ENCODE measurements around the gene ITPR1. TPM values are rescaled to one million over a fixed set of nuclear protein-coding genes. Genes with fewer than 3 reads are reported as not detected.

ITPR1 gene
- total RNA-seq, 4 donors from 2014 or later, result 210 to 261 (median 232) TPM

DNA sequence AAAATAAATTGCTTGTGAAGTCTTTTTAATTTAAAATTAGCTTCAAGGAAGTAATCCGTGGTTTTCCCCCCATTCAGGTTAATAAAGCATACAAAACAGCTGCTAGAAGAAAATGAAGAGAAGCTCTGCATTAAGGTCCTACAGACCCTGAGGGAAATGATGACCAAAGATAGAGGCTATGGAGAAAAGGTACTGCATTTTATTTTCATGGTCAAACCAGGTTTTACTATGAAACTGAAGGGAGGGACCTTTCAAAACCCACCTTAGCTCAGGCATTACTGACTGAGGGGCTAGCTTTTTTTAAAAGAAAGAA lies 218.5 kb downstream of the ITPR1 start:
- Histone ChIP-seq H3K27me3 (no peaks in the 10 kb centered on the region), H3K9me3 (no peaks in the 10 kb centered on the region), H3K4me3 (replicated peaks in 1 of 3) (no peak overlapping the region), H3K36me3 (peaks cover 16 to 20% of the 10 kb centered on the region in 2 donors), H3K27ac (peak overlapping the region; percentile 31 to 89 (median 86)), H3K4me1 (peaks cover 10 to 30% of the 10 kb centered on the region in 2 donors)
- intact Hi-C loops (cut with DNase I), result loop anchor here (2.0 to 10.0 kb wide), 3 partner anchors 313 to 411 kb away; partner anchors contain the start of gene ARL8B
- DNase-seq, result no peak
- TF ChIP-seq POLR2A (IDR thresholded peaks at IDR 0.05), result no peak
- TF ChIP-seq, protein P1, sequence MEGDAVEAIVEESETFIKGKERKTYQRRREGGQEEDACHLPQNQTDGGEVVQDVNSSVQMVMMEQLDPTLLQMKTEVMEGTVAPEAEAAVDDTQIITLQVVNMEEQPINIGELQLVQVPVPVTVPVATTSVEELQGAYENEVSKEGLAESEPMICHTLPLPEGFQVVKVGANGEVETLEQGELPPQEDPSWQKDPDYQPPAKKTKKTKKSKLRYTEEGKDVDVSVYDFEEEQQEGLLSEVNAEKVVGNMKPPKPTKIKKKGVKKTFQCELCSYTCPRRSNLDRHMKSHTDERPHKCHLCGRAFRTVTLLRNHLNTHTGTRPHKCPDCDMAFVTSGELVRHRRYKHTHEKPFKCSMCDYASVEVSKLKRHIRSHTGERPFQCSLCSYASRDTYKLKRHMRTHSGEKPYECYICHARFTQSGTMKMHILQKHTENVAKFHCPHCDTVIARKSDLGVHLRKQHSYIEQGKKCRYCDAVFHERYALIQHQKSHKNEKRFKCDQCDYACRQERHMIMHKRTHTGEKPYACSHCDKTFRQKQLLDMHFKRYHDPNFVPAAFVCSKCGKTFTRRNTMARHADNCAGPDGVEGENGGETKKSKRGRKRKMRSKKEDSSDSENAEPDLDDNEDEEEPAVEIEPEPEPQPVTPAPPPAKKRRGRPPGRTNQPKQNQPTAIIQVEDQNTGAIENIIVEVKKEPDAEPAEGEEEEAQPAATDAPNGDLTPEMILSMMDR (IDR thresholded peaks at IDR 0.05), result peak in 1 of 6 experiments; percentile 6
- 0 to 10% methylated on average over 1 of the region's 1 CpG for WGBS, 2 donors

DNA sequence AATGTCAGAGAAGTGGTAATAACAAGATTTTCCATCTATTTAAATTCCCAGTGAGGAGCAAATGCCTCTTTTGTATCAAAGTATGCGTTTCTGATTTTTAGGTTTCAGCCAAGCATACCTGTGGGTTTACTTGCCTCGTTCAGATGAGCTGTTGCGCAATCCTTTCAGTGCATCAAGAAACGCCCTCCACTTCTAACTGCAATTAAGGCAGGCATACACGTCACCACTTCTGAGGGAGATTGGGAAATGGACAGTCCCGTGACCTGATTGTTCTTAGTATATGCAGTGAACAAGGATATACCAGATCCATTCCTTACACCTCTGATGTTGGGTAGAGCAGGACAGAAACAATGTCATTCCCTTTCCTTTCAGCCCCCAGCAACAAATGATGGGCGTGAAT lies 219.0 kb downstream of the ITPR1 start:
- Histone ChIP-seq H3K4me3 (replicated peaks in 1 of 3) (no peak overlapping the region), H3K36me3 (peaks cover 12 to 15% of the 10 kb centered on the region in 2 donors), H3K4me1 (peaks cover 10 to 30% of the 10 kb centered on the region in 2 donors), H3K27ac (peak overlapping the region; percentile 31 to 89 (median 86)), H3K27me3 (no peaks in the 10 kb centered on the region), H3K9me3 (no peaks in the 10 kb centered on the region)
- peak in 1 of 2 donors; percentile 31 for TF ChIP-seq POLR2A (IDR thresholded peaks at IDR 0.05)
- TF ChIP-seq, protein P1 (IDR thresholded peaks at IDR 0.05), result no peak
- peak; percentile 62 to 71 for DNase-seq
- intact Hi-C loops (cut with DNase I), result loop anchor here (5.0 to 10.0 kb wide), 2 partner anchors 313 to 410 kb away; partner anchors contain the start of gene ARL8B
- WGBS, 2 donors, result 55 to 61% methylated on average over 7 of the region's 7 CpGs

DNA sequence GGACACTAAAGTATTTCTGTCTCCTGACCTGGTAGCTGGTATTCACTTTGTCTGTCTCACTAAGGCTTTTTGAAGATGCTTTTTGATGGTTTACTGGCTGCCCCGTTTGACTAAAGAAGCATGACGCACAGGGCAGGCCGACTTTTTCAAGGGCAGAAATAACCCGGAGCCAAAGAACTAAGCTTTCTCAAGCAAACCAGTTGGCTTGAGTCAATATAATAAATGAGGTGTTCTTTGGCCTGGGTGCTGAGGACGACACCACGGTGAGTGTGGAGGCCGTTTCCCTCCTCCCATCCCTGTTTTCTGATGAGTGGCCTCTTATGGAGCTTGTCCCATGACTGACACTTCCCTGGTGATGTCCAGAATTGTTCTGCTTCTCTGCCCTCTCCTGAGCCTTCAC lies 220.9 kb downstream of the ITPR1 start:
- Histone ChIP-seq H3K9me3 (no peaks in the 10 kb centered on the region), H3K4me1 (peaks cover 16 to 40% of the 10 kb centered on the region in 2 donors), H3K36me3 (peaks cover 0 to 6% of the 10 kb centered on the region in 2 donors), H3K4me3 (replicated peaks in 1 of 3) (no peak overlapping the region), H3K27me3 (no peaks in the 10 kb centered on the region), H3K27ac (peak overlapping the region; percentile 14 to 89 (median 86))
- intact Hi-C loops (cut with DNase I), result loop anchor here (5.0 to 10.0 kb wide), 2 partner anchors 311 to 408 kb away; partner anchors contain the start of gene ARL8B
- DNase-seq, result peak; percentile 44 to 59
- 58 to 77% methylated on average over 7 of the region's 7 CpGs for WGBS, 2 donors
- TF ChIP-seq POLR2A (IDR thresholded peaks at IDR 0.05), result no peak
- TF ChIP-seq, protein P1 (IDR thresholded peaks at IDR 0.05), result no peak

DNA sequence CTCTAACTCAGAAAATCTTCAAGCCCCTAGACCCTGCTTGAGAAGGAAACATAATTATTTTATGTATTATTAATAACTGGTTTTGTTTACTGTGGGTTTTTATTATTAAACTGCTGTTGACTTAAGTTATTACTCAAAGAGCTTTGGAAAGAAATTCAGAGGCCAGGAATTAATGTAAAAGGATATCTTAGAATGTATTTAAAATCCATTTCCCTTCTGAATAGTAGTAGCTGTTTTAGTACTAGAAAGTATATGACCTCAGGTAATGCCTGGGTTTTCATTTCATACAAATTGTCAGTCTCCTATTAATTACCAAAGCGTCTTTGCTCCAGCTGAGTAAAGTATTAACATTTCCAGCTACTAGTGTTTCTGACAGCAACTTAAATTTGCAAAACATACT lies 223.1 kb downstream of the ITPR1 start:
- DNase-seq, result no peak
- Histone ChIP-seq H3K4me3 (replicated peaks in 1 of 3) (no peak overlapping the region), H3K27ac (peak overlapping the region in 1 of 3 donors; percentile 42), H3K27me3 (no peaks in the 10 kb centered on the region), H3K9me3 (no peaks in the 10 kb centered on the region), H3K36me3 (no peaks in the 10 kb centered on the region), H3K4me1 (peaks cover 32 to 61% of the 10 kb centered on the region in 2 donors)
- intact Hi-C loops (cut with DNase I), result loop anchor here (10.0 kb wide), 1 partner anchor 309 kb away; no protein-coding TSS in a partner anchor
- TF ChIP-seq POLR2A (IDR thresholded peaks at IDR 0.05), result no peak
- TF ChIP-seq, protein P1 (IDR thresholded peaks at IDR 0.05), result no peak
- 80 to 85% methylated on average over 1 of the region's 1 CpG for WGBS, 2 donors

DNA sequence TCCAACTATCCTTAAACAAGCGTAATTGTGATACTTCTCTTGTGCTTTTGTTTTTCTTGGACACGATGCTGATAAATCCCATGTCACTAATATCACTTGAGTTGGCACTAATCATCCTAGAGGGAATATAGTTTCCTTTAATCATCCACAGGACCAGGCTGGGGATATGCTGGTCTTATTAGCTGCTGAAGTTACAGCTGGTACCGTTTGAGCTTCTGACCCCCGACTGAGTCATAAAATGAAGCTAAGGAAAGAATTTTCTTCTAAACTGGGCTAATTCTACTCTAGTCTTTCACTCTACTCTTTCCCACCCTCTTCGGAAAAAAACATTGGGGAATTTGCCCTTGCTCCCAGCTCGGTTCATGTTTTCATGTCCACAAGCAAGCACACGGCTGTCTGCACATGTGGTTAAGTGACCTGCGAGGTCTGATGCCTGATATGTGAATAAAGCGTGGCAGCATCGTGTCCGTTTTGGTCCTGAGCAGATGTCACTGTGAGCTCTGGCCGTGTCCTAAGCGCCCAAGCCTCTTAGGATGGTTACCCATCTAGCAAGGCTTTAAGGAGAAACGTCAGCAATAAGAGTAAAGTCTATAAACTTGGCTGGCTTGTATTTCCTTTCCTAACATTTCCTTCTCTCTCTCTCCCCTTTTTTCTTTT lies 223.7 kb downstream of the ITPR1 start:
- no peaks in the 10 kb centered on the region for H3K9me3 ChIP-seq
- H3K27ac ChIP-seq, result peak overlapping the region in 2 of 3 donors; percentile 42 to 95
- no peak overlapping the region for H3K4me3 ChIP-seq (replicated peaks in 1 of 3)
- H3K27me3 ChIP-seq, result no peaks in the 10 kb centered on the region
- TF ChIP-seq, protein P1 (IDR thresholded peaks at IDR 0.05), result no peak
- no peak for TF ChIP-seq POLR2A (IDR thresholded peaks at IDR 0.05)
- no peak for DNase-seq
- 77 to 89% methylated on average over 14 of the region's 14 CpGs for WGBS, 2 donors
- no peaks in the 10 kb centered on the region for H3K36me3 ChIP-seq
- peaks cover 34 to 61% of the 10 kb centered on the region in 2 donors for H3K4me1 ChIP-seq
- intact Hi-C loops (cut with DNase I), result loop anchor here (10.0 kb wide), 1 partner anchor 308 kb away; no protein-coding TSS in a partner anchor

Measured in thyroid gland (tissue), 4 donors.